HG02571 (cell line): Measurements from ENCODE around the gene ACAP2.
"Not testable (repeated sequence)": the region's sequence is repeated elsewhere in the genome, so short reads cannot be mapped to it uniquely, and the experiment has no call there.

Experiments used
- ATAC-seq: cut with Tn5 transposase; IDR thresholded peaks from one replicate; pipeline ENCODE4 v1.9.1; 2021; ENCODE audit warnings: mild to moderate bottlenecking, moderate library complexity; ENCODE audit not compliant: unreplicated experiment

Gene ACAP2, protein sequence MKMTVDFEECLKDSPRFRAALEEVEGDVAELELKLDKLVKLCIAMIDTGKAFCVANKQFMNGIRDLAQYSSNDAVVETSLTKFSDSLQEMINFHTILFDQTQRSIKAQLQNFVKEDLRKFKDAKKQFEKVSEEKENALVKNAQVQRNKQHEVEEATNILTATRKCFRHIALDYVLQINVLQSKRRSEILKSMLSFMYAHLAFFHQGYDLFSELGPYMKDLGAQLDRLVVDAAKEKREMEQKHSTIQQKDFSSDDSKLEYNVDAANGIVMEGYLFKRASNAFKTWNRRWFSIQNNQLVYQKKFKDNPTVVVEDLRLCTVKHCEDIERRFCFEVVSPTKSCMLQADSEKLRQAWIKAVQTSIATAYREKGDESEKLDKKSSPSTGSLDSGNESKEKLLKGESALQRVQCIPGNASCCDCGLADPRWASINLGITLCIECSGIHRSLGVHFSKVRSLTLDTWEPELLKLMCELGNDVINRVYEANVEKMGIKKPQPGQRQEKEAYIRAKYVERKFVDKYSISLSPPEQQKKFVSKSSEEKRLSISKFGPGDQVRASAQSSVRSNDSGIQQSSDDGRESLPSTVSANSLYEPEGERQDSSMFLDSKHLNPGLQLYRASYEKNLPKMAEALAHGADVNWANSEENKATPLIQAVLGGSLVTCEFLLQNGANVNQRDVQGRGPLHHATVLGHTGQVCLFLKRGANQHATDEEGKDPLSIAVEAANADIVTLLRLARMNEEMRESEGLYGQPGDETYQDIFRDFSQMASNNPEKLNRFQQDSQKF

DNA sequence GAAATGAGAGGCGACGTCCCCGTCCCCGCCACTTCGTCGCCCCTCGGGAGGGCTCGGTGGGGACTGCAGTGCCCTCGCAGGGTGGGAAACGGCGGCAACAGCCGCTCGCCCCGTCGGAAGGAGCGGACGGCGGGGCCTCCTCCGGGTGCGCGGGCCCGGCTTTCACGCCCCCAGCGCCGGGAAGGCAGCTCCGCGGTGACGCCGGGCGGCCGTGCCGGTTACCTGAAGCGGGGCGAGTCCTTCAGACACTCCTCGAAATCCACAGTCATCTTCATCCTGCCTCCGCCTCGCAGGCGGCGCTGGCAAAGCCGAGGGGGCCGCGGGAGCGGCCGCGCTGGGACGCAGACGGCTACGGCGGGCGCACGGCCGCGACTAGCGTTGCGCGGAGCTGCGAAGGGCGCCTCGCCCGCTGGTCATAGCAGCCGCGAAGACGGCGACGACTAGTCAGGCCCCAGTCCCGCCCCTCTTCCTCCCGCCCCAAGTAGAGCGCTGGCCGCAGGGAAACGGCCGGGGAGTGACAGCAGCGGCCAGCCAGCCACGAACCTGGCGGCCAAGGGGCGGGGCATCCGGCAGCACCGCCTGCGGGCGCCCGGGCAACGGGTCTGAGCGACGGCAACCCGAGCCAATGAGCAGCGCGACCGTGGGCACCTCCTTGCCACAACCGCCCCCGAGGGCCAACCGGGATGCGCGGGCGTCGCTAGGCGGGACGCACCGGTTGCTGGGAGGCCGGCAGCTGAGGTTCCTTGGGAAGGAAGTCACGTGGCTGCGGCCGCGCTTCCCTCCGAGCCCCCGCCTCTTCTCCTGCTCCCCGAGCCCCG, at the start of gene ACAP2:
TSS of gene ACAP2 (minus strand) at position 448 of the 818 bp plus-strand sequence. CDS start at position 275, 173 bp downstream.
- ATAC-seq, result peak; percentile 91

DNA sequence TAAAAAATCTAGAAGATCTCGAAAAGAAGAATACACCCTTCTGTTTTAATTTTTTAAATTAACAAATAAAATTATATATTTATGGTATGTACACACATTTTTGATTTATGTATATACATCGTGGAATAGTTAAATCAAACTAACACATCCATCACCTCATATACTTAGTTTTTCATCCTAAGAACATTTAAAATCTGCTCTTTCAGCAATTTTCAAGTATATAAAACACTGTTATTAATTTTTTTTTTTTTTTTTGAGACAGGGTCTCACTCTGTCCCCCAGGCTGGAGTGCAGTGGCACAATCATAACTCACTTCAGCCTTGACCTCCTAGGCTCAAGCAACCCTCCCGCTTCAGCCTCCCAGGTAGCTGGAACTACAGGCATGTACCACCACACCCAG, 32.8 kb upstream of the ACAP2 start:
- ATAC-seq, result no peak

DNA sequence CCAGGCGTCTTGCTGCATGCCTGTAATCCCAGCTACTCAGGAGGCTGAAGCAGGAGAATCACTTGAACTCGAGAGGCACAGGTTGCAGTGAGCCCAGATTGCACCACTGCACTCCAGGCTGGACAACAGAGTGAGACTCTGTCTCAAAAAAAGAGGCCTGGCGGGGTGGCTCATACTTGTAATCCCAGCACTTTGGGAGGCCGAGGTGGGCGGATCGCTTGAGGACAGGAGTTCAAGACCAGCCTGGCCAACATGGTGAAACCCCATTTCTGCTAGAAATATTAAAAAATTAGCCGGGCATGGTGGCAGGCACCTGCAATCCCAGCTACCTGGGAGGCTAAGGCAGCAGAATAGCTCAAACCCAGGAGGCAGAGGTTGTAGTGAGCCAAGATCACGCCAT, 32.3 kb upstream of the ACAP2 start:
- ATAC-seq, result not testable (repeated sequence)

DNA sequence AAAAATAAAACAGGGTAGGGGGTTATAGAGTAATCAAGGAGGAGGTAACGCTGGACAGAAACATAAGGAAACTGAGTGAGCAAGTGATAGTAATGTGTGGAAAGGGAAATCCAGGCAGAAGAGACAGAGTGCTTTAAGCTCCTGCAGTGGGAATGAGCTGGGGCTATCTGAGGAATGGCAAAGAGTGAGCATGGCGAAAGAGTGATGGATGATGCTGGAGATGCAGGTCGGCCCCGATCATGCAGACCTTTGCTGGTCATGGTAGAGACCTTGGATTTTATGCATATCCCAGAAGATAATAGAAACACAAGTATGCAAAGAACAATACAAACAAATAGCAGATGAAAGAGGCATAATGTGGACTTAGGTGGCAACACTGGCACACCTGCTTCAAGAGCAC, 26.0 kb upstream of the ACAP2 start:
- ATAC-seq, result no peak

DNA sequence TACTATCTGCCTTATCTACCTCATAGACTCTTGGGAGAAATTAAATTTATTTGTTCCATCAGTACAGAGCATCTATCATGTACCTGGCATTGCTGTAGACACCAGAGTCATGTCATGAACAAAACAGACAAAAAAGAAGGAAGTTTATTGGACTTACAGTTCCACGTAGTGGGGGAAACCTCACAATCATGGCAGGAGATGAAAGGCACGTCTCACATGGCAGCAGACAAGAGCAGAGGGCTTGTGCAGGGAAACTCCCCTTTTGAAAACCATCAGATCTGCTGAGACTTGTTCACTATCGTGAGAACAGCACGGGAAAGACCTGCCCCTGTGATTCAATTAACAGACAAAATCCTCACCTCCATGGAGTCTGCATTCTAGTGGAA, 25.6 kb upstream of the ACAP2 start:
- ATAC-seq, result no peak

DNA sequence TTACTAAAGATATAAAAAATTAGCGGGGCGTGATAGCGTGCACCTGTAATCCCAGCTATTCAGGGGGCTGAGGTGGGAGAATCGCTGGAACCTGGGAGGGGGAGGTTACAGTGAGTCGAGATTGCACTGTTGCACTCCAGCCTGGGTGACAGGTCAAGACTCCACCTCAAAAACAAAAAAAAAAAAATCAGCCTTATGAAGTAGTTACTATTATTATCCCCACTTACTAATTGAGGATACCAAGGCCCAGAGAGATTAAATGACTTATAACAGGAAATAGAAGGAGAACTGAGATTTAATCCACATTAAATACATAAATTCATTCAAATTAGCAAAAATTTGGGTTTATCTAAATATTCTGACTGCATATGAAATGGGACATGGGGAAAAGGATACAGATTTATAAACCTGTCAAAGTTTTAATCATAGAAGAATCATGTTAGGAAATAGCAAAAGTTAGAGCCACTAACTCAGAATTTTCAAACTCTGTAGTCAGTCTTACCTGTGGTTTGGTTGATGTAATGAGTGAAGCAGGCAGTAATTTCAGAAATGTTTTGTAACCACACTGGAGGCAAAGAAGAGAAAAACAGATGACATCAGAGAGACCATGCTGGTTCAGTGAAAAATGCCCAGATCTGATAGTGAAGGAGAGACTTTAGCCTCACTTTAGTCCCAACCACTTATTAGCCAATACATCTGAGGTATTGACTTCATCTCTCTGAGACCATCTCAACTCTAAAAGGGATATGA, 25.0 kb upstream of the ACAP2 start:
- ATAC-seq, result no peak

DNA sequence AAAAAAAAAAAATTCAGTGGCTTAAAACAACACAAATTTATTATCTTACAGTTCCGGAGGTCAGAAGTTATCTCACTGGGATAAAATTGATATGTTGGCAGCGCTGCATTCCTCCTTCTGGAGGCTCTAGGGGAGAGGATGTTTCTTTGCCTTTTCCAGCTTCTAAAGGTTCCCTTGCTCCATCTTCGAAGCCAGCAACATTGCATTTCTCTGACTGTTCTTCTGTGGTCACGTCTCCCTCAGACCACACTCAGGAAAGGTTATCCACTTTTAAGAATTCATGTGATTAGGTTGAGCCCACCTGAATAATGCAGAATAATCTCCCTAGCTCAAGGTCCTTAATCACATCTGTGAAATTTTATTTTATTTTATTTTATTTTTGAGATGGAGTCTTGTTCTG, 23.4 kb upstream of the ACAP2 start:
- ATAC-seq, result no peak

DNA sequence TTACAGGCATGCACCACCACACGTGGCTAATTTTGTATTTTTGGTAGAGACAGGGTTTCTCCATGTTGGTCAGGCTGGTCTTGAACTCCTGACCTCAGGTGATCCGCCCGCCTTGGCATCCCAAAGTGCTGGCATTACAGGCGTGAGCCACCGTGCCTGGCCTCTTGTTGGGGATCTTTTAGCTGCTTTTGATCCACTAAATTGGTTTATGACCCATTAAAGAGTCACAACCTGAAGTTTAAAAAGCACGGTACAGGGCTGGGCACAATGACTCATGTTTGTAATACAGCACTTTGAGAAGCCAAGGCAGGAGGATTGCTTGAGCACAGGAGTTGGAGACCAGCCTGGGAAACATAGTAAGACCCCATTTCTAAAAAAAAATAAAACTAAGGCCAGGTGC, 20.1 kb upstream of the ACAP2 start:
- not testable (repeated sequence) for ATAC-seq

DNA sequence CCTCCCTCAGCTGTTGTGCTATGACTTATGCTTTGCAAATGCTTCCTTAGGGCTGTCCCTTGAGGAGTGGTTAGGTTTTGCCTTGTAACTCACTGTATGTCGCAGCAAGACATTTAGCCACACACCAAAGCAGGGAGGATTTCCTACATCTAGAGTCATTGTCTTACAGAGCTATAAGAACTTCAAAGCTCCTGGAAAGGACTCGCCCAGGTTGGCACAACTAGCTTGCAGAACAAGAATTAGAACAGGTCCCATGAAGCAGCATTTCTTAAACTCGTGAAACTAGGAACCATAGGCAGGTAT, 19.4 kb upstream of the ACAP2 start:
- no peak for ATAC-seq

DNA sequence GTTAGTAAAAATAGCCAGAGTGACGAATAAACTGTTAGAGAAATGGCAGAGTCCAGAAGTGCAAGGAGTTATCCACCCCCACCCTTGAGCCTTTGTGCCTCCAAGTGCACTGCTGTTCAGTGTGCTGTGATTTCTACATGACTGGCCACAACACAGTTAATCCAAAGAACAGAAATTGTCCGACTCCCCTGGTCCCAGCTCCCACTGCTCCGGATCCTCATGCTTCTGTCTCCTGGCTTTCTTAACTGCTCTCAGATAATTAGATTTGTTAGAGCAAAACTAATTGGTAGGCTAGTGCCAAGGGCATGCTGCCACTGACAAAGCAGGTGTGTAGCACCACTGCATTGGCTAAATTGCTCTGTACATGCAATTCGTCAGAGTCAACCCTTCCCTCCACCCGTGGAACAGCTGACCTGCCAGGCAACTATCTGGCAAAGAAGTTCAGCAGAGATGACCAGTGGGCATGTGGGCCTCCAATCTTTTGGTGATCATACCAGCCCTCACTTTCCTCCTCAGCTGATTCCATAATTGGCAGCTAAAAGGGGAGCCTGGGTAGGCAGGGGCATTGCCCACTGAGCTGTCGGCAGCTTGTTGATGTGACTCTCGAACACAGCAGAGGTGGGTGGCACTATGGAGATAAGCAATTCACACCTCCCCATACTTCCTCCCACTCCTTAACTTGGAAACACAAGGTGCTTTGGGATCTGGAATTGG, 18.9 kb upstream of the ACAP2 start:
- no peak for ATAC-seq

DNA sequence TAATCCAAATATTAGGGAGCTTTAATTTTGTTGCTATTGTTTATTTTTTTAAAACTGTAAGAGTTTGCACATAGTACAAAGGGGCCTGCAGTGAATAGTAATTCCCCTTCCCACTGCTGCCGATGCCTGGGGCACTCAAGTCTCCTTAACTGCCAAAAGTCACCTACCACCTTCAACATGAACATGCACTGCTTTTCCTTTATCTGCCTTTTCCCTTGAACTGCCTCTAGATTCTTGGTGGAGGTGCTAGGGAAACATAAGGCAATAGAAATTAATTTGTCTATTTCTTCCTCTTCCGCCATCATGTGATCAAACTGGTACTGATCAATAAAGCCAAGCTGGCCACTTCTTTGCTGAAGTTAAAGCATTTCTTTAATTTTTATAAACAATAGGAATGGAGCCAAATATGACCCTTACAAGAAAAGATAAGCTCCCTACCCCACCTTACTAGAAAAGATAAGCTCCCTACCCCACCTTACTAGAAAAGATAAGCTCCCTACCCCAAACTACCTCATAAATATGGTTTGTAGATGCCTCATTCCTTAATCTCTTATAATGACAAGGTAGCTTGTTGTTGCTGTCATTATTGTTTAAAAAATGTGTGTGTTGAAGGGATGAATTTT, 17.4 kb upstream of the ACAP2 start:
- no peak for ATAC-seq

DNA sequence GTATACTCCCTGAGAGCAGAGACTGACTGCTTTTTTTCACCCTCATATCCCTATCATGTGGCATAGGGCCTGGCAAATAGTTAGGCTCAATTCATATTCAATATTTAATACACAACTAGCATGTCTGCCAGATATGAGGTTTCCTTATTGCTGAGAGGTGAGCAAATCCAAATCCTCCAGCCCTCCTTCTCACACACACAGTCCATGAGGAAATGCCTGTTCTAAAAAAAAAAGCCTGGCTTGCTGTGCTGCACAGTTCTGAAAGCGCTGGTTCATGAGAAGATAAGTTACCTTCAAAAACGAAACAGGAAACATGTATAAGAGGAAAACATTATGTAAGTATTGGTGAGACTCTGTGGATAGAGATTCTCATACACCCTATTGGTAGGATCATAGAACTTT, 15.5 kb upstream of the ACAP2 start:
- no peak for ATAC-seq

DNA sequence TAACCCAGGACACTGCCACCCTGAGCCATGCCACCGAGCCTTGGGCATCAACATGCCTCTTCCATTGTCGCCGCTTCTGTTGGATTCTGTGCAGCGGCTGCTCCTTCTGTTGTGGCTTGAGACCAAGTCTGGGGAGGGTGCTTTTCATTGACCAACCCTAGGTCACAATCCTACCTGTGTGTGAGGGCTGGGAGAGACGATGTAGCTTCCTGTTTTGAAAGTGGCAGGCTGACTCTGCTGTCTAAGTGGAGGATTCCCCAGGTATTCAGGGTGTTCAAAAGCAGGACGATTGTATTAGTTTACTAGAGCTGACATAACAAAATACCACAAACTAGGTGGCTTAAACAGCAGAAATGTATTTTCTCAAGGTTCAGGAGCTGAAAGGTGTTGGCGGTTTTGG, 13.0 kb upstream of the ACAP2 start:
- ATAC-seq, result no peak

DNA sequence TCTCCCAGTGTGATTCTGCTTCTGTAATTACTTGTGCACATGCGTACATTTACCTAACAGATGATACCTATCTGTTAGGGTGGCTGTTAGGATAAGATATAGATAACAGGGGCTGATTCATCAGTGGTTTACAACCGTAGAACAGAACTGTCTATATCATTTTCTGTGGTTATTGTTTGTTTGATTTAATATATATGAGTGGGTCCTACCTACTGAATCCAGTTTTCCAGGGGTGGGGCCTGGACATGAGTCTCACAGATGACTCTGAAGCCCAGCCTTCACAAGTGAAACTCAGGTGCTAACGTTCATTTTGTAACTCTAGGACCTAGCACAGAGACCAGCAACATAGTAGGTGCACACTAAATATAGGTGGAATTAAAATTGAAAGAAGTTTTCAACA, 10.4 kb upstream of the ACAP2 start:
- ATAC-seq, result no peak

DNA sequence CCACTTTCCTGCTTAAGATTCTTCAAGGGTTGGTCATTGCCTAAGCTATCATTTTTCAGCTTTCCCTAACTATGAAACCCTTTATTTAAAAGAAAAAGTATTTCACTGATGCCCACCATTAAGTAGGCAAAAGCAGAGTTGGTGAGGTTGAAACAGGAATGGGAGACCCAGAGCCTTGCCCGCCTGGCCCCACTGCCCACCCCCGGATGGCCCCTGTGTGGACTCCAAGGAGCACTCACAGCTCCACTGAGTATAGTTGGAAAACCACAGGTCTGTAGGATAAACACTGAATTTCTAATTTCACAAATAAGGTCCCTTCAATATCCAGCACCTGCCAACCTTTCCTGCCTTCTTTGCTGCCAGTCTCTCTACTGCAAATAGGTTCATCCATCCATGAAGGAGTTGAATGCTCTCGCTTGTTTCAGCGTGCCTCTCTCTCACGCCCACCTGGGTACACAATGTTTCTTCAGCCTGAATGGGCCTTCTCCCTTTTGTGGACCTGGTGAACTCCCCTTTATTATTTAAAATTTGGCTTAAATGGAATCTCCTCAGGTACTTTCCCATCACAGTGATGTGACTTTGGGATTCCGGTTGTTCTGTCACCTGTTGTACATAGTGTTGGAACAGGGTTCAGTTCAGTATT, 8.7 kb upstream of the ACAP2 start:
- ATAC-seq, result no peak

DNA sequence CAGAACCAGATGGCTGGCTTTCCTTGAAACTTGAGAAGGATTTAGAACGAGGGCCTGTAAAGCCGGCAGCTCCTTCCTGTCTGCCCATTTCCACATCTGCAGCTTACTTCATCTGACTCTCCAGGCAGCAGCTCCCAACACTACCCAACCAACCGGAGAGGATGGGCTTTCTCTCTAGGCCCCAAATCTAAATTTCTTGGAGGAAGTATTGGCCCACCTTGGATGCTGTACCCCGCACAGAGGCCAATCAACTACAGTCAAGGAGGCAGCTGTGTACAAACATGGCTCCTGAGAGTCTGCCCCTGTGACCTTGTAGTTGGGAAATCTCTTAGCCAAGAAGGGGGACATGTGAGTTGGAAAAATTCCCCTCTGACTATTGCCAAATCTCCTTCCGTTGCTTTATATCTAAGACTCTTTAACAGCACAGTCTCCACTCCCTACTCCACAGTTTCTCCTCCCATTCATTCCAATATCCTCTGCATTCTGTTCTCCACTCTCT, 8.0 kb upstream of the ACAP2 start:
- no peak for ATAC-seq

DNA sequence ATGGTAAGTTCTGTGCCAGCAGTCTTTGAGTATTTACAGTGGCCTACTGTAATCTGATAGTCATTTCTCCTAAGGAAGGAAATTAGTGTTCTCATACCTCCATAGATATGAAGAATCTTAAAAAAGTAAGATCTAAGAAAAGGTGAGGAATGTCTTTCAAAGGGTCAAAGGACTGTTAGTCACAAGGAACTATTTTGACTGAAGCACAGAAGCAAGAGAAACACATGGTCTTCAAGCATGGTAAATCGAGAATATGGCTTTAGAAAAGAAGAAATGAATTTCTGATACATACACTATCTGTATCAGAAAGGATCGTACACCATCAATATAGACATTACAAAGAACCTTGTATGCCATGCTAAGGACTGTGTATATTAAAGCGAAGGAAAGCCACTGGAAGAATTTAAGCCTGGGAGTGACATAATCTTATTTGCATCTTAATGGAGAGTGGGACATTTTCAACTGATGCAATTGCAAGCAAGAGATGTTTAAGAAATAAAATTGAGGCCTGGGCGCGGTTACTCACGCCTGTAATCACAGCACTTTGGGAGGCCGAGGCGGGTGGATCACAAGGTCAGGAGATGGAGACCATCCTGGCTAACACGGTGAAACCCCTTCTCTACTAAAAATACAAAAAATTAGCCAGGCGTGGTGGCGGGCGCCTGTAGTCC, 5.5 kb upstream of the ACAP2 start:
- no peak for ATAC-seq

DNA sequence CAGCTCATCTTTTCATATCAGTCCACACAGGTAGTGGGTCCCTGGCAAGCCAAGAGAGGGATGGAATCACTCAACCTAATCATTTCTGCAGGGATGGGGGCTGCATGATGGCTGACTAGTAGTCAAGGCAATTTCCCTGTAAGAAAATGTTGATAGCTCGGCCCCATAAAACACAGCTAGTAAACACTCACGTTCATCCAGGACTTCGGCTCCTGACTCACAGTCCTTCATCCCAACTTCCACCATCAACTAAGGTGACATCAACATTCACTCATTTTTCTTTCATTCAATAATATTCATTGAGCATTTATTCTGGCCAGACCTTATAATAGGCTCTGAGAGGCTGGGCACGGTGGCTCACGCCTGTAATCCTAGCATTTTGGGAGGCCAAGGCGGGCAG, 4.4 kb upstream of the ACAP2 start:
- no peak for ATAC-seq

DNA sequence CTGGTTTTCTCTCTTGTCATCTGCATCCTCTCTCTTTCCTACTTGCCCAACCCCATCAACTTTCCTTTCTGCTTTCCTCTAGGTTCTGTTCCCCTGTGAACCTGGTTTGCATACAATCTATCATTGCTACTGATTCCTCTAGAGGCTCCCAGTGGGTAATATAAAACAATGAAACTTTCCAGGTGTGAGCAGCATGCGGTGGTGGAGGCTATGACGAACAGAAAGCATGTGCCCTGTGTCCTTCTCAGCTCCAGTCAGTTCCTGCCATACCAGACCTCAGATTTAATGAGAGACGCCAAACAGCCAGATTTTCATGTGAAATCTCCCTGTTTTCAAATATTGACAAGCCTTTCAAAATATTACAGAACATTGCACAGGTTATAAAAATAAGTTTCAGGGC, 3.5 kb upstream of the ACAP2 start:
- ATAC-seq, result no peak
